Astrocyte of the spinal cord (primary cell): ENCODE results near the gene RANBP3.
"Not testable (repeated sequence)": the region's sequence is repeated elsewhere in the genome, so short reads cannot be mapped to it uniquely, and the experiment has no call there.

ENCODE experiments used
- DNase-seq: peaks from one replicate; pipeline ENCODE4 v3.0.0; 2011; ENCODE audit warnings: low read depth, low spot score
- H3K4me3 ChIP-seq: 2 replicates; pipeline ENCODE4 v1.5.1; 2011; ENCODE audit warnings: low read depth, mild to moderate bottlenecking, low read length, moderate library complexity
- CTCF ChIP-seq: IDR thresholded peaks from 2 replicates; pipeline ENCODE4 v1.5.1; 2012; ENCODE audit warnings: low read depth, mild to moderate bottlenecking, low read length, inconsistent platforms
- in situ Hi-C: cut with HindIII; loops from 2 replicates; pipeline ENCODE4 v1.10.0; 2017; ENCODE audit warnings: low sequenced_read_pairs

The RANBP3 gene

GRCh38 chr19:5987077-5987818 lies 9.3 kb upstream of the RANBP3 start:
- H3K4me3 ChIP-seq = peak overlapping the region; percentile 9
- in situ Hi-C loops = no loop called here
- peak; percentile 75 for DNase-seq
- peak; percentile 94 for TF ChIP-seq CTCF

- in situ Hi-C loops, H3K4me3 ChIP-seq, DNase-seq: not testable (repeated sequence)
Observed at GRCh38 chr19:5985837-5986236, 7.9 kb upstream of the RANBP3 start.

- no peak for TF ChIP-seq CTCF
- in situ Hi-C loops = no loop called here
- no peak overlapping the region for H3K4me3 ChIP-seq
- DNase-seq = peak; percentile 45
Observed at GRCh38 chr19:5985098-5985783, 7.3 kb upstream of the RANBP3 start.

GRCh38 chr19:5984600-5984999 lies 6.7 kb upstream of the RANBP3 start:
- no peak for TF ChIP-seq CTCF
- no peak for DNase-seq
- no peak overlapping the region for H3K4me3 ChIP-seq
- in situ Hi-C loops = no loop called here

GRCh38 chr19:5983367-5983955 lies 5.5 kb upstream of the RANBP3 start:
- DNase-seq = no peak
- no peak for TF ChIP-seq CTCF
- in situ Hi-C loops = no loop called here
- H3K4me3 ChIP-seq = no peak overlapping the region

- in situ Hi-C loops = no loop called here
- DNase-seq = no peak
- H3K4me3 ChIP-seq = peak overlapping the region; percentile 72
- no peak for TF ChIP-seq CTCF
Observed at GRCh38 chr19:5978606-5979552, 939 bp upstream of the RANBP3 start.
